HG03095 (cell line): ENCODE data around the gene NTRK1.
"Not testable (repeated sequence)": the region's sequence is repeated elsewhere in the genome, so short reads cannot be mapped to it uniquely, and the experiment has no call there.

Experiments used
- ATAC-seq: cut with Tn5 transposase; IDR thresholded peaks from one replicate; pipeline ENCODE4 v1.9.1; 2021; ENCODE audit warnings: moderate library complexity; ENCODE audit not compliant: unreplicated experiment

Gene NTRK1

DNA sequence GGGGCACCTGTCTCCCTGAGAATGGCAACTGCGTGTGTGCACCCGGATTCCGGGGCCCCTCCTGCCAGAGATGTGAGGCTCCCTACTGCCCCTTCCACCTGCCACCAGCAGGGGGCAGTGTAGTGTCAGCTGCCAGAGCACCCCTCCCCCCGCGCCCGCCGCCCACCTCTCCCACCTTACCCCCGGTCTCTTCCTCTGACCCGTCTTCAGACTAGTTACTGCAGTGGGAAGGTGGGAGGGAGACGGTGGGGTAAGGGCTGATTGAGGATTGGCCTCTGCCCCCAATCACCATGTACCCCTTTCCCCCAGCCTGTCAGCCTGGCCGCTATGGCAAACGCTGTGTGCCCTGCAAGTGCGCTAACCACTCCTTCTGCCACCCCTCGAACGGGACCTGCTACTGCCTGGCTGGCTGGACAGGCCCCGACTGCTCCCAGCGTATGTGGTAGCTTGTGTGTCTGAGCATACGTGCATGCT, 49.7 kb downstream of the NTRK1 start:
- no peak for ATAC-seq

DNA sequence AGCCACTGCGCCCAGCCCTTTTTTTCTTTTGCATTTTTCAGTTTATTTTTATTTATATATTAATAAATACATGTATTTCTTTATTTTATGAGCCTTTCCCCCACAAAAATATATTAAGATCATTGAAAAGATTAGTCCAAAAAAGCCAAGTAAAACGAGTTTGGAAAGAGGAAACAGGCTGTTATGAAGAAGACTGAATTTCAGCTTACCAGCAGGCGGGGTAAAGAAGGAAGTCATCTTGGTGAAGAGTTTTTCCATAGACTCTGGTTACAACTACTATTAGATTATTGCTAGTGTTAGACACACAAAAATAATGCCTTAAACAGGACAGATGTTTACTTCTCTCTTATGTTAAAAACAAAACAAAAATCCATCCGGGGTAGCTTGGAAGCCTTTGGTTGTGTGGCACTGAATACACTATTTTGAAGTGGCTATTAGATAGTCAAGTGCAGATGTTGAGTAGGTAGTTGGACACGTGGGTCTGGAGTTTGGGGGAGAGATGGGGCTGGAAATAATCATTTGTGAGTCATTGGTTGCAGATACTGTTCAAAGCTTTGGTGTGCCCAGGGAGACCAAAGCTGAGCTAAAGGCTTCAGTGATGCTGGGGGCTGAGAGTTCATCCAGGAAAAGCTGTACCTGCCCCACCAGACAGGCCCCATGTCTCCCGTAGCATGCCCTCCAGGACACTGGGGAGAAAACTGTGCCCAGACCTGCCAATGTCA, 51.1 kb downstream of the NTRK1 start:
- no peak for ATAC-seq

DNA sequence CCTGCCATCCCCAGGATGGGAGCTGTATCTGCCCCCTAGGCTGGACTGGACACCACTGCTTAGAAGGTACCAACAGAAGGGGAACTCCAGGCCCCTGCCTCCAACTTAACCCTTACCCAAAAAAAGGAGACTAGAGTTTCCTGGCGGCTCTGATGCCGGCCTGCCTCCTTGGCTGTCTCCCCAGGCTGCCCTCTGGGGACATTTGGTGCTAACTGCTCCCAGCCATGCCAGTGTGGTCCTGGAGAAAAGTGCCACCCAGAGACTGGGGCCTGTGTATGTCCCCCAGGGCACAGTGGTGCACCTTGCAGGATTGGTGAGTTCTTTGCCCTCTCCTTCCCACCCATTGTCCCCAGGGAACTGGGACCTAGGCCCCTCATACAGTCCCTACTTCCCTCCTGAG, 51.6 kb downstream of the NTRK1 start:
- ATAC-seq, result no peak

DNA sequence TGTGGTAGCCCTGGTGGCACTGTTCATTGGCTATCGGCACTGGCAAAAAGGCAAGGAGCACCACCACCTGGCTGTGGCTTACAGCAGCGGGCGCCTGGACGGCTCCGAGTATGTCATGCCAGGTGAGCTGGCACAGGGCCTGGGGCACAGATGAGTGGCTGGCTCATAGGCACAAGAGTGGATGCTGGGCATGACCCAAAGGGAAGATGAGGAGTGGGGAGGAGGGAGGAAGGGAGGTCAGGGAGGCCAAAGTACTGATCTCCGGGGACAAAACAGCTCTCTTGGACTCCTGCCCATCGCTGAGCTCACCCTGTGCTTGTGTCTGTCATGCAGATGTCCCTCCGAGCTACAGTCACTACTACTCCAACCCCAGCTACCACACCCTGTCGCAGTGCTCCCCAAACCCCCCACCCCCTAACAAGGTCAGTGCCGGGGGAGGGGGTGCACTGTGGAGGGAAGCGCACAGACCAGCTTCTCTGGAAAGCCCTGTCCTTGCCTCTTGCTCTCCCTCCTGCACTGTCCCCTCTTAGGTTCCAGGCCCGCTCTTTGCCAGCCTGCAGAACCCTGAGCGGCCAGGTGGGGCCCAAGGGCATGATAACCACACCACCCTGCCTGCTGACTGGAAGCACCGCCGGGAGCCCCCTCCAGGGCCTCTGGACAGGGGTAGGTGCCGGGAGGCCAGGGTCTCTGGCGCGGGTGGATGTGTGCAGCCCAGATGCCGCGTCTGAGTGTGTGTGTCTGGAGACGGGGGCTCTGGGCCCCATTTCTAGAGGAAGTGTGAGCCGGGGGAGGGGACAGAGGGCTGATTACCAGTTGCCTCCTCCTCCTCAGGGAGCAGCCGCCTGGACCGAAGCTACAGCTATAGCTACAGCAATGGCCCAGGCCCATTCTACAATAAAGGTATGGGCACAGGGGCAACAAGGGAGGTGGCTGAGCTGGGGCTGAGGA, 52.5 kb downstream of the NTRK1 start:
- no peak for ATAC-seq

DNA sequence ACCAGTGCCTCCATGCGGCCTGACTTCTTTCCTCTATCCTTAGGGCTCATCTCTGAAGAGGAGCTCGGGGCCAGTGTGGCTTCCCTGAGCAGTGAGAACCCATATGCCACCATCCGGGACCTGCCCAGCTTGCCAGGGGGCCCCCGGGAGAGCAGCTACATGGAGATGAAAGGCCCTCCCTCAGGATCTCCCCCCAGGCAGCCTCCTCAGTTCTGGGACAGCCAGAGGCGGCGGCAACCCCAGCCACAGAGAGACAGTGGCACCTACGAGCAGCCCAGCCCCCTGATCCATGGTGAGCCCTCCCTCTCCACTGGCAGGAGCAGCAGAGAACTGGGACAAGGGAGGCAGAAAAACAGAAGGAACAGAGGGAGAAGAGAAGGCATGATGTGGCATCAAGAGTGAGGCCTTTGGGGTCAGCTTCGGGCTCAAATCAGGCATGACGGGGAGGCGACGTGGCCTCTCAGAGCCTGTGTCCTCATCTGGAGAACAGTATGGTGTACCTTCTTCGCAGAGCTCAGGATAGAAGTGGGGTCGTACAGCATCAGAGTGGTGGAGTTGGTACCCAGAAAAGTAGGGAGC, 53.2 kb downstream of the NTRK1 start:
- no peak for ATAC-seq

DNA sequence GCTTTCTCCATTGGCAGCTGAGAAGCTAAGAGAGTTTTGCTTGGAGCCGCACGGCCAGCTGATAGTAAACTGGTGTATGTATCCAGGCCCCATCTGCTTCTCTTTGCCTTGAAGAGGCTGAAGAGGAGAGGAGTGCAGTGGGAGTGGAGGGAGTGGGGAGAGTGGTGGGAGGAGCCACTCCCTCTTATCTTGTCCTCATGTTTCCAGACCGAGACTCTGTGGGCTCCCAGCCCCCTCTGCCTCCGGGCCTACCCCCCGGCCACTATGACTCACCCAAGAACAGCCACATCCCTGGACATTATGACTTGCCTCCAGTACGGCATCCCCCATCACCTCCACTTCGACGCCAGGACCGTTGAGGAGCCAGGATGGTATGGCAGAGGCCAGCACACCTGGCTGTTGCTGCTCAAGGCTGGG, 53.8 kb downstream of the NTRK1 start:
- no peak for ATAC-seq

DNA sequence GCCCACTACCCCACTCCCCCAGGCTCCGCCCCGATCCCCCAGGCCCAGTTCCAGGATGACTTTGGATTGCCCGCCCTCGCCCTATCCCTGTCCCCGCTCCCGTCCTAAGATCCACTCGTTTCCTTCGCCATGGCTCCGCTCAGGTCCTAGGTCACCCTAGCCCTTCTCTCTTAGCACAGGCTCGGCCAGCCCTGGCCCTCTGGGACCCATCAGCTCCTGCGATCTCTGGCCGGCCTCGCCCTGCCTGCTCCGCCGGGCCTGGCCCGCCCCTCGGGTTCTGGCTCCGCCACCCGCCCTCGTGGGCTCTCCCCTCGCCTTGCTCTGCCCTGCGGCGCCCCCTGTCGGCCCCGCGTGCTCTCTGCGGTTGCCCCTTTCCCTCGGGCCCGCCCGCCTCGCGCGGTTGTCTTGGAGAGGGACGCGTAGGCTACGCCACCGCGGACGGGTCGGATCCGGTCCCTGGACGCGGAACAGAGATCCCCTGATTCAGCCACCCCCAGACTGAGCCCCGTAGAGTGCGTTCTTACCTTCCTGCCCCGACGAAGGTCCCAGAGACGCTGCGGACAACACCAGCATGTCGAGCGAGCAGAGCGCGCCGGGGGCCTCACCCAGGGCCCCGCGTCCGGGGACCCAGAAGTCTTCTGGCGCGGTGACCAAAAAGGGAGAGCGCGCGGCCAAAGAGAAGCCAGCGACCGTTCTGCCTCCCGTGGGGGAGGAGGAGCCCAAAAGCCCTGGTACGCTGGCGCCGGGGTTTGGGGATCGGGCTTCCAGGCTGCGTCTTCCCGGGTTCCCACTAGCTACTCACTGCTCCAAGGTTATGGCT, 59.8 kb downstream of the NTRK1 start, which contains the start of gene LRRC71:
TSS of gene LRRC71 (plus strand) at position 400 of the 820 bp plus-strand sequence. CDS start at position 572, 172 bp downstream.
- ATAC-seq, result no peak

DNA sequence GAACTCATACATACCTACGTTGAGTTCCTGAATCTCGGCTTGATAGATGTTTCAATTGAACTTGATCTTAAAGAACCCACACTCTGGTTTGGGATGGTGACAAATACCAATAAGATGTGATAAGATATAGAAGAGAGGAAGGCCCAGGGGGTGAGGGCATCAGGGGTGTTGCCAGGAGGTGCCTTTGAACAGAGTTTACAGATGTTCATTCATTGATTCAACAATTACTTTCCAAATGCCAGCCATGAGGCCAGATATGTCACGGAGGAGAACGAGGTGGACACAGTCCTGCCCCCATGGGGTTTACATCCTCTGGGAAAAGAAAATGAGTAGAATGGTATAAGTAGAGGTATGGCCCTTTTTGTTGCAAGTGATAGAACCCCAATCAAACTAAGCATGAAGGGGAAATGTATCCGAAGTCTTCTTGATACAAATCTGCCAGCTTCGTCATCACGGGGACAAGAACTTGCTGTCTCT, 60.4 kb downstream of the NTRK1 start:
- no peak for ATAC-seq

DNA sequence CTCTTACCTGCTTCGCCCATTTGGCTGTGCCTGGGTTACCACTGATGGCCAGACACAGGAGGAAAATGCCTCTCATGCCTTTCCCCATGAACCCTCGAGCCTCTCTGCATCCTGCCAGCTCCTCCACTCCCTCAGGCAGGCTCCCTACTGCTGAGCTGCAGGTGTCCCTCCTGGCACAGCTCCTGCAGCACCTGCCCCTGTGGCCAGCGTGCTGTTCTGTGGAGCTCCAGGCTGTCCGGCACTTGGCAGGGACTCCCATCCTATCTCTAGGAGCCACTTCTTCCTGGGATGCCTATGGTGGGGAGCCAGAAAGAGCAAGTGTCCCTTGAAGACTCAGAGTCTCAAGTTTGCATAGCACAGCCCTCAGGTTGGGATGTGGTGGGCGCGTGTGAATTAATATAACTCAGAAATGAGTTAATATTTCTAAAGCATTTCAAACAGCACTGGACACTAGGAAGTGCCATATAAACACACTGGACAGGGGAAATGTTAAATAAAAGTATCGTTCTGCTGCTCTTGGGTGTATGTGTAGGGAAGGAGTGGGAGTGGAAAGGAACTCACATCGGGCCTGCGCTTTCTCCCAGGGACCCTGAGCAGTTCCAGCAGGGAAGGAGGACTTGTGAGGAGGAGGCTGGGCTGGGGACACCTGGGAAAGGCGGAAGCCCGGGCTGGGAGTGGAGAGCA, 62.5 kb downstream of the NTRK1 start:
- no peak for ATAC-seq

DNA sequence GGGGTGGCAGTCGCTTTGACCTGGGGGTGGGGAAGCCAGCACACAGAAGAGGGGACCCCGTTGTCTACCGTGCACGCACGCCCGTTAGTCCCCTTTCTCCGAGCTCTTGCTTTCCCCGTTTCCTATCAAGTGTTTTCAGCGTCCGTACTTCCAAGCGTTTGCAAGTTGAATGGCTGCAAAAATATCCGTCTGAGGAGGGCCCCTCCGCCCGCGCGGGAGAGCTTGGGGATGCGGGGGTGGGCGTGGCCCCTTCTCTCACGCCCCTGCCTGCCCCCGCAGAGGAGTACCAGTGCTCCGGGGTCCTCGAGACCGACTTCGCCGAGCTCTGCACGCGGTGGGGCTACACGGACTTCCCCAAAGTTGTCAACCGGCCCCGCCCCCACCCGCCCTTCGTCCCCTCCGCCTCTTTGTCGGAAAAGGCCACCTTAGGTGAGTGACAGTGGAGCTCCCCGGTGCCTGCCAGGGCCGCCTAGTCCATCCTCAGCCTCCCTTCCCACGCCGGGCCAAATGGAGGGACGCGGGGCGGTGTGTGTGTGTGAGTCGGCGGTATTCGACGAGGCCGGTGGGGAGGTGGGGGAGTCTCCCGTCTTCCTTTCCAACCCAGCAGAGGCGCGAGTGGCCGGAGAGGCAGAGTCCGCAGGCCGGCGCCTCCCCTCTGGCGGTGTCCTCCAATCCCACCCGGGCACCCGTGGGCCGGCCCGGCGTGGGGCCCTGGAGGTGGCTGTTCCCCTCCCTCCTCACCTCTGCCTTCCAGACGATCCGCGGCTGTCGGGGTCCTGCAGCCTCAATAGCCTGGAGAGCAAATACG, 63.2 kb downstream of the NTRK1 start:
- no peak for ATAC-seq

DNA sequence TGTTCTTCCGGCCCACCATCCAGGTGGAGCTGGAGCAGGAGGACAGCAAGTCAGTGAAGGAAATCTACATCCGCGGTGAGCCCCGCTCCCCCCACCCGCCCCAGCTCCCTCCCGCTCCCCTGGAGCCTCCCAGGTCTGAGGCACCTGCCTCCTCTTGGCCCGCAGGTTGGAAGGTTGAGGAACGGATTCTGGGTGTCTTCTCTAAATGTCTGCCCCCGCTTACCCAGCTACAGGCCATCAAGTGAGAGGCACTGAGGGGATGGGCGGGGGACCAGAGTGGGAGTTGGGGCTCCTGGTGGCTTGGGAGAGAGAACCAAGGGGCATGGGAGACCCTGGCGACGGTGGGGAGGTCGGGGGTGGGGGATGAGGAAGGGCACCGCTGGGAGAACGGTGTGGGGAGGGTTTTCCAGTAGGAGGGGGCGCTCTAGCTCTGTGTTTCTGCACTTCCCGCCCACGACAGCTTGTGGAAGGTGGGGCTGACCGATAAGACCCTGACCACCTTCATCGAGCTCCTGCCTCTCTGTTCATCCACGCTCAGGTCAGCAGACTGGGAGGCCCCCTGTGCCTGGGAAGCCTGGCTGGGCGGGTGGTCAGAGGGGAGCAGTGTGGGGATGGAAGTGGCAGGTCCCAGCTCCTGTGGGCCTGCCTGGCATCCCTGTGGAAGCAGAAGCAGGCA, 64.0 kb downstream of the NTRK1 start:
- ATAC-seq, result no peak

DNA sequence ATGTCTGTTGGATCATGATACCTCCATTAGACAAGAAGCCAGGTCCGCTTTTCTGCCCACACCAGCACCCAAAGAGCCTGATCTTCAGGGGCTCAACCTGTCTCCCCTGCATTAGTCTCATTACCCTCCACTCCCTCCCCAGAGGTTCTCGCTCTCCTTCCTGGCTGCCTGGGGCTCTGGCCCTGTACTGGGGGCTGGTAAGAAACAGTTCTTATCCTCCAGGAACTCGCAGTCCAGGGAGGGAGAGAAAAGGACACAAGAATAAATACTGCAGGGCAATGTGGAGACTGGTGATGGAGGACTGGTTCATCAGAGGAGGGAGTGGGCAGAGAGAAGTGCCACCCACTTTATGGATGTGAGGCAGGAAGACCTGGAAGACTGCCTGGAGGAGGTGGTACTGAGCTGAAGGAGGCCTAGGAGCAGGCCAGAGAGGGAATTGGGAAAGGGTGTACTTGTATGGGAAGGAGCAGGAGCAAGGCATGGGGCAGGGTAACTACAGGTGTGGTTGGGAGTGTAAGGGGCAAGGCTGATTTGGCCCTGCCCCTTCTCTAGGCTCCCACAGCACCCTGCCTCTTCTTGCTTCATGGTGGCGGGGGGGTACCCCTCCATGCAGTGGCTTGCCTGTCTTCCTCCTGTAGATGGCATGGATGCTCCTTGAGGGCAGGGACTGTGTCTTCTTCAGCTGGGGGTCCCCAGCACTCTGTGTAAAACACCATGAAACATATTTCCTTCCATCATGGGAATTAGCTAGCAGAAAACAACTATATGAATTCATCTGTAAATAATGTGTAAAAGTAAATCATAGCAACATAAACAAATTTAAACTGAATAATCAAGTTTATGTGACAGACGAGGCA, 64.7 kb downstream of the NTRK1 start:
- no peak for ATAC-seq

DNA sequence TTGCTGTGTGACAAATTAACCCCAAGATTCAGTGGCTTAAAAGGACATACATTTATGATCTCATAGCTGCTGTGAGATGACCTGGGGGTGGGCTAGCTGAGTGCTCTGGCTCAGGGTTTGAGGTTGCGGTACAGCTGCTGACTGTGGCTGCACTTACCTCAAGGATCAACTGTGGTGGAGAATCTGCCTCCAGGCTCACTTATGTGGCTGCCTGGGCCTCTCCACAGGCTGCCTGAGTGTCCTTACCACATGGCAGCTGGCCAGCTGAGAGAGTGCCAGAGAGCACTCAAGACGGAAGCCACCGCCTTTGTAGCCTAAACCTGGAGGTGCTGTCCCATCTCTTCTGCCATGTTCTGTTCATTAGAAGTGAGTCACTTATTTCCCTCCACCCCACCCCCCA, 65.5 kb downstream of the NTRK1 start:
- no peak for ATAC-seq

DNA sequence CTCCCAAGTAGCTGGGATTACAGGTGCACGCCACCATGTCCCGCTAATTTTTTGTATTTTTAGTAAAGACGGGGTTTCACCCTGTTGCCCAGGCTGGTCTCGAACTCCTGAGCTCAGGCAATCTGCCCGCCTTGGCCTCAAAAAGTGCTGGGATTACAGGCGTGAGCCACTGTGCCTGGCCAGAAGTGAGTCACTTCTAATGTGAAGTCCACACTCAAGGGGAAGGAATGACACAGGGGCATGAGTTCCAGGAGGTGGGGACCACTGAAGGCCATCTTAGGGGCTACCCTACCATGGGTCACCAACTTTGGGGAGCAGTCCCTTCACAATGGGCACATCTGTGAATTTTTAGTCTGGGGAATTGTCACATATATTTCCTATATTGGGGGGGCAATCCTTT, 66.0 kb downstream of the NTRK1 start:
- not testable (repeated sequence) for ATAC-seq

DNA sequence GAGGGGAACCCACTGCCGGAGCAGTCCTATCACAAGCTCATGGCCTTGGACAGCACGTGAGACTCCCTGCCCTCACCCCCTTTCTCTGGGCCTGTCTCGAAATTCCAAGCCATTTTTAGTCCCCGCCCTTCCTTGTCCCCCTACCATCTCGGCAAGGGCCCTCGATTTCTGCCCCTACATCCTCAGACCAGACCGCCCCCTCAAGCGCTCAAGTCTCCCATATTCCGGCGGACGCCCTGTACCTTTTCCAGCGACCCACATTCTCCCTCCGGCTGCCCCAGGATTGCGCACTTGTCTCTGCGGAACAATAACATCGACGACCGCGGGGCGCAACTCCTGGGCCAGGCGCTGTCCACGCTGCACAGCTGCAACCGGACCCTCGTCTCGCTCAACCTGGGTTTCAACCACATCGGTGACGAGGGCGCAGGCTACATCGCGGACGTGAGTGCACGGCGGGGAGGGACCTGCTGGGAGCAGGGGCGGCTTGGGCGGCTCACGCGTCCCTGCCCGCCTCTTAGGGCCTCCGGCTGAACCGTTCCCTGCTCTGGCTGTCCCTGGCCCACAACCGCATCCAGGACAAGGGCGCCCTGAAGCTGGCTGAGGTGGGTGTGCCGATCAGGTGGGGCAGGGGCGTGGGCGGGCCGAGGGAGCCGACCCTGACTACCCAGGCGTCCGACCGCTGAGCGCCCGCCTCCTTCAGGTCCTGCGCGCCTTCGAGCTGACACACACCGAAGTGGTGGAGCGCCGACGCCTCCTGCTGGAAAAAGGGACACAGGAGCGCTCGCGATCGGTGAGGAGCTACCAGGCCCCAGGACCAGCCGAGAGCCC, 66.8 kb downstream of the NTRK1 start:
- ATAC-seq, result no peak

DNA sequence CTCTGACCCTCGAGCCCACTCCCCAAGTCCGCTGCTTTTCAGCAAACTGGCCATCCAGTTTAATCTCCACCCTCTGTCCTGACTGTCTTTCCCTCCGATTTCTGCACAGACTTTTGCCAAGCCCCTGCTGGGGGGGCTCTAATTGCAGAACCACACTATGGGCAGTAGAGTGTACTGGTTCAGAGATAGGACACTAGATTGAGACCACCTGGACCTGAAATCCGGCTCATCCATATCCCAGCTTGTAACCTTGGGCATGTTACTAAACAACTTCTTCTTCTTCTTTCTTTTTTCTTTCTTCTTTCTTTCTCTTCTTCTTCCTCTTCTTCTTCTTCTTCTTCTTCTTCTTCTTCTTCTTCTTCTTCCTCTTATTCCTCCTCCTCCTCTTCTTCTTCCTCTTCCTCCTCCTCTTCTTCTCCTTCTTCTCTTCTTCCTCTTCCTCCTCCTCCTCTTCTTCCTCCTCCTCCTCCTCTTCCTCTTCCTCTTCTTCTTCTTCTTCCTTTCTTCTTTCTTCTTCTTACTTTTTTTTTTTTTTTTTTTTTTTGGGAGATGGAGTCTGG, 67.5 kb downstream of the NTRK1 start:
- no peak for ATAC-seq
